HEK293 (cell line): ENCODE results near the gene EGR2.

Experiments
- BCL11A ChIP-seq: fragments of 450-650 bp; formaldehyde crosslinking; IDR thresholded peaks from 2 replicates; pipeline ENCODE4 v1.5.1; 2016; ENCODE audit warnings: low read depth, missing biosample characterization, missing genetic modification characterization
- GLIS2 ChIP-seq: fragments of 450-650 bp; formaldehyde crosslinking; IDR thresholded peaks from 2 replicates; pipeline ENCODE4 v1.5.1; 2016; ENCODE audit warnings: missing biosample characterization, missing genetic modification characterization
- SP2 ChIP-seq: fragments of 450-650 bp; formaldehyde crosslinking; IDR thresholded peaks from 2 replicates; pipeline ENCODE4 v1.5.1; 2016; ENCODE audit warnings: missing biosample characterization, missing genetic modification characterization
- SP7 ChIP-seq: fragments of 450-650 bp; formaldehyde crosslinking; IDR thresholded peaks from 2 replicates; pipeline ENCODE4 v1.5.1; 2016; ENCODE audit warnings: missing biosample characterization, missing genetic modification characterization
- YY1 ChIP-seq: fragments of 450-650 bp; formaldehyde crosslinking; IDR thresholded peaks from 2 replicates; pipeline ENCODE4 v1.5.1; 2018; ENCODE audit warnings: missing biosample characterization, missing genetic modification characterization
- ZBTB17 ChIP-seq: fragments of 450-650 bp; formaldehyde crosslinking; IDR thresholded peaks from 2 replicates; pipeline ENCODE4 v1.5.1; 2016; ENCODE audit warnings: missing biosample characterization, missing genetic modification characterization
- ZBTB48 ChIP-seq: fragments of 450-650 bp; formaldehyde crosslinking; IDR thresholded peaks from 2 replicates; pipeline ENCODE4 v1.5.1; 2016; ENCODE audit warnings: missing biosample characterization, missing genetic modification characterization
- ZNF19 ChIP-seq: fragments of 450-650 bp; formaldehyde crosslinking; IDR thresholded peaks from 2 replicates; pipeline ENCODE4; 2016; ENCODE audit warnings: missing biosample characterization, missing genetic modification characterization, low read depth
- ZNF341 ChIP-seq: fragments of 450-650 bp; formaldehyde crosslinking; IDR thresholded peaks from 2 replicates; pipeline ENCODE4; 2016; ENCODE audit warnings: low read depth, missing biosample characterization, missing genetic modification characterization
- ZNF37A ChIP-seq: fragments of 450-650 bp; IDR thresholded peaks from 2 replicates; pipeline ENCODE4 v1.5.1; 2018; ENCODE audit warnings: missing biosample characterization, missing genetic modification characterization
- ZNF391 ChIP-seq: fragments of 450-650 bp; formaldehyde crosslinking; IDR thresholded peaks from 2 replicates; pipeline ENCODE4 v1.5.1; 2016; ENCODE audit warnings: low read depth, missing biosample characterization, missing genetic modification characterization, borderline replicate concordance
- ZNF394 ChIP-seq: fragments of 450-650 bp; formaldehyde crosslinking; IDR thresholded peaks from 2 replicates; pipeline ENCODE4 v1.5.1; 2016; ENCODE audit warnings: missing biosample characterization, missing genetic modification characterization, mild to moderate bottlenecking, moderate library complexity, borderline replicate concordance
- ZNF596 ChIP-seq: fragments of 450-650 bp; IDR thresholded peaks from 2 replicates; pipeline ENCODE4 v1.5.0; 2018; ENCODE audit warnings: missing biosample characterization, mild to moderate bottlenecking, missing genetic modification characterization, moderate library complexity
- ZNF701 ChIP-seq: fragments of 450-650 bp; formaldehyde crosslinking; IDR thresholded peaks from 2 replicates; pipeline ENCODE4 v1.5.1; 2016; ENCODE audit warnings: missing biosample characterization, missing genetic modification characterization
- ZNF76 ChIP-seq: fragments of 450-650 bp; formaldehyde crosslinking; IDR thresholded peaks from 2 replicates; pipeline ENCODE4; 2016; ENCODE audit warnings: low read depth, missing biosample characterization, missing genetic modification characterization, borderline replicate concordance
- ZSCAN30 ChIP-seq: fragments of 450-650 bp; IDR thresholded peaks from 2 replicates; pipeline ENCODE4 v1.5.1; 2018; ENCODE audit warnings: missing biosample characterization, mild to moderate bottlenecking, missing genetic modification characterization, moderate library complexity
- TF ChIP-seq, protein P1 (sequence below): fragments of 450-650 bp; formaldehyde crosslinking; IDR thresholded peaks from 2 replicates; pipeline ENCODE4 v1.5.1; 2016; ENCODE audit warnings: missing biosample characterization, missing genetic modification characterization
- TF ChIP-seq, protein P2 (sequence below): fragments of 450-650 bp; formaldehyde crosslinking; IDR thresholded peaks from 2 replicates; pipeline ENCODE4 v1.5.1; 2016; ENCODE audit warnings: missing biosample characterization, missing genetic modification characterization
- TF ChIP-seq, protein P3 (sequence below): sonication (generic); formaldehyde crosslinking; IDR thresholded peaks from 2 replicates; pipeline ENCODE4 v1.8.1; 2022; ENCODE audit warnings: mild to moderate bottlenecking, moderate library complexity, missing genetic modification reagents
- TF ChIP-seq, protein P4 (sequence below): fragments of 450-650 bp; formaldehyde crosslinking; IDR thresholded peaks from 2 replicates; pipeline ENCODE4 v1.5.1; 2017; ENCODE audit warnings: missing biosample characterization, missing genetic modification characterization
- TF ChIP-seq, protein P5 (sequence below): fragments of 450-650 bp; IDR thresholded peaks from 2 replicates; pipeline ENCODE4 v1.5.1; 2018; ENCODE audit warnings: missing biosample characterization, missing genetic modification characterization
- TF ChIP-seq, protein P6 (sequence below): fragments of 450-650 bp; formaldehyde crosslinking; IDR thresholded peaks from 2 replicates; pipeline ENCODE4 v1.5.1; 2016; ENCODE audit warnings: missing biosample characterization, missing genetic modification characterization
- TF ChIP-seq, protein P7 (sequence below): fragments of 450-650 bp; formaldehyde crosslinking; IDR thresholded peaks from 2 replicates; pipeline ENCODE4 v1.5.1; 2016; ENCODE audit warnings: missing biosample characterization, missing genetic modification characterization, borderline replicate concordance
- TF ChIP-seq, protein P8 (sequence below): fragments of 450-650 bp; formaldehyde crosslinking; IDR thresholded peaks from 2 replicates; pipeline ENCODE4 v1.5.1; 2017; ENCODE audit warnings: missing biosample characterization, missing genetic modification characterization

The EGR2 gene

DNA sequence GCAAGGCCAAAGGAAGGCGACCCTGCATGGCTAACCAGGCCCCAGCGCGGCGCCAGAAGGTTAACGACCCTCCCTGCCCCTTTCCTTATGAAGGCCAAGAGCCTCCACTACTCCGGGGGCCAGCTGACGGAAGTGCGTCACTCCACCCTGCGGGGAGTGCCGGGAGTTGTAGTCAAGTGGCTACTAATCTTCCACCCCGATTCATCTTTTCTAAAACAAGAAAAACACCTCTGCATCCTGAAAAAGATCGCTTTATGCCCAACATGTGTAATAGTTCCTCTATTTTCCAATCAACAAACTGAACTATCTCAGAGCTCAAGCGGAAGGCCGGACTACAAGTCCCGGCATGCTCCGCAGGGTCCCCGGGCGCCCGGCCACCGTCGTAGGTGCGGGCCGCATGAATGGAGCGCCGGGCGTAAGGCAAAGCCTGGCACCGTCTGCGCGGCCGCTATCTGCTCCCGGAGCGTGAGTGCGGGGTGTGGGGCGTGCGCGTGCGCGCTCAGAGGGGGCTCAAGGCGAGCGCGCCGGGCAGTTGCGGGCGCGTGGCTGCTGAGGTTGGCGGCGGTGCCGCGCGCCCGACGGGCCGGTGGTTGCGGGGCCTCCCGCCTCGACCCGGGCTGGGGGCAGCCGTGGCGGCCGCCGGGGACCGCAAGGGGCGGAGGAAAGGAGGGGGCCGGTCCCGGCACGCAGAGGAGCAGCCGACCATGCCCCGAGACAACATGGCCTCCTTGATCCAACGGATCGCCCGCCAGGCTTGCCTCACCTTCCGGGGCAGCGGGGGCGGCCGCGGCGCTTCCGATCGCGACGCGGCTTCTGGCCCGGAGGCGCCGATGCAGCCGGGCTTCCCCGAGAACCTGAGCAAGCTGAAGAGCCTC, 11.6 kb downstream of the EGR2 start, which contains the start of gene ADO (continued):
- TF ChIP-seq, protein P1, sequence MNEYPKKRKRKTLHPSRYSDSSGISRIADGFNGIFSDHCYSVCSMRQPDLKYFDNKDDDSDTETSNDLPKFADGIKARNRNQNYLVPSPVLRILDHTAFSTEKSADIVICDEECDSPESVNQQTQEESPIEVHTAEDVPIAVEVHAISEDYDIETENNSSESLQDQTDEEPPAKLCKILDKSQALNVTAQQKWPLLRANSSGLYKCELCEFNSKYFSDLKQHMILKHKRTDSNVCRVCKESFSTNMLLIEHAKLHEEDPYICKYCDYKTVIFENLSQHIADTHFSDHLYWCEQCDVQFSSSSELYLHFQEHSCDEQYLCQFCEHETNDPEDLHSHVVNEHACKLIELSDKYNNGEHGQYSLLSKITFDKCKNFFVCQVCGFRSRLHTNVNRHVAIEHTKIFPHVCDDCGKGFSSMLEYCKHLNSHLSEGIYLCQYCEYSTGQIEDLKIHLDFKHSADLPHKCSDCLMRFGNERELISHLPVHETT (tag by site-specific recombination), result peak; percentile 54; the same call in 1 of the 2 replicates
- peak; percentile 37; the same call in 1 of the 2 replicates for TF ChIP-seq ZBTB48 (tag by site-specific recombination)
- TF ChIP-seq, protein P2, sequence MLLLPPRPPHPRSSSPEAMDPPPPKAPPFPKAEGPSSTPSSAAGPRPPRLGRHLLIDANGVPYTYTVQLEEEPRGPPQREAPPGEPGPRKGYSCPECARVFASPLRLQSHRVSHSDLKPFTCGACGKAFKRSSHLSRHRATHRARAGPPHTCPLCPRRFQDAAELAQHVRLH (tag by site-specific recombination), result peak; percentile 45; the same call in 1 of the 2 replicates
- TF ChIP-seq ZSCAN30 (tag by site-specific recombination), result peak; percentile 75
- peak; percentile 21 for TF ChIP-seq YY1 (tag by site-specific recombination)
- TF ChIP-seq, protein P3, sequence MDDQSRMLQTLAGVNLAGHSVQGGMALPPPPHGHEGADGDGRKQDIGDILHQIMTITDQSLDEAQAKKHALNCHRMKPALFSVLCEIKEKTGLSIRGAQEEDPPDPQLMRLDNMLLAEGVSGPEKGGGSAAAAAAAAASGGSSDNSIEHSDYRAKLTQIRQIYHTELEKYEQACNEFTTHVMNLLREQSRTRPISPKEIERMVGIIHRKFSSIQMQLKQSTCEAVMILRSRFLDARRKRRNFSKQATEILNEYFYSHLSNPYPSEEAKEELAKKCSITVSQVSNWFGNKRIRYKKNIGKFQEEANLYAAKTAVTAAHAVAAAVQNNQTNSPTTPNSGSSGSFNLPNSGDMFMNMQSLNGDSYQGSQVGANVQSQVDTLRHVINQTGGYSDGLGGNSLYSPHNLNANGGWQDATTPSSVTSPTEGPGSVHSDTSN (CRISPR knock-in tag), result peak; percentile 78; the same call in 1 of the 2 replicates
- no peak for TF ChIP-seq ZNF701
- peak; percentile 32; the same call in 1 of the 2 replicates for TF ChIP-seq ZNF394 (tag by site-specific recombination)
- peak; percentile 62 for TF ChIP-seq SP2 (tag by site-specific recombination)
- peak; percentile 34; the same call in 1 of the 2 replicates for TF ChIP-seq ZNF596 (tag by site-specific recombination)
- peak; percentile 53; the same call in 1 of the 2 replicates for TF ChIP-seq GLIS2
- TF ChIP-seq ZNF19, result no peak
- TF ChIP-seq SP7, result peak; percentile 37; the same call in 1 of the 2 replicates
- TF ChIP-seq, protein P4, sequence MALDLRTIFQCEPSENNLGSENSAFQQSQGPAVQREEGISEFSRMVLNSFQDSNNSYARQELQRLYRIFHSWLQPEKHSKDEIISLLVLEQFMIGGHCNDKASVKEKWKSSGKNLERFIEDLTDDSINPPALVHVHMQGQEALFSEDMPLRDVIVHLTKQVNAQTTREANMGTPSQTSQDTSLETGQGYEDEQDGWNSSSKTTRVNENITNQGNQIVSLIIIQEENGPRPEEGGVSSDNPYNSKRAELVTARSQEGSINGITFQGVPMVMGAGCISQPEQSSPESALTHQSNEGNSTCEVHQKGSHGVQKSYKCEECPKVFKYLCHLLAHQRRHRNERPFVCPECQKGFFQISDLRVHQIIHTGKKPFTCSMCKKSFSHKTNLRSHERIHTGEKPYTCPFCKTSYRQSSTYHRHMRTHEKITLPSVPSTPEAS, result no peak
- peak; percentile 99 for TF ChIP-seq ZNF76
- TF ChIP-seq ZNF37A (tag by site-specific recombination), result no peak
- TF ChIP-seq, protein P5, sequence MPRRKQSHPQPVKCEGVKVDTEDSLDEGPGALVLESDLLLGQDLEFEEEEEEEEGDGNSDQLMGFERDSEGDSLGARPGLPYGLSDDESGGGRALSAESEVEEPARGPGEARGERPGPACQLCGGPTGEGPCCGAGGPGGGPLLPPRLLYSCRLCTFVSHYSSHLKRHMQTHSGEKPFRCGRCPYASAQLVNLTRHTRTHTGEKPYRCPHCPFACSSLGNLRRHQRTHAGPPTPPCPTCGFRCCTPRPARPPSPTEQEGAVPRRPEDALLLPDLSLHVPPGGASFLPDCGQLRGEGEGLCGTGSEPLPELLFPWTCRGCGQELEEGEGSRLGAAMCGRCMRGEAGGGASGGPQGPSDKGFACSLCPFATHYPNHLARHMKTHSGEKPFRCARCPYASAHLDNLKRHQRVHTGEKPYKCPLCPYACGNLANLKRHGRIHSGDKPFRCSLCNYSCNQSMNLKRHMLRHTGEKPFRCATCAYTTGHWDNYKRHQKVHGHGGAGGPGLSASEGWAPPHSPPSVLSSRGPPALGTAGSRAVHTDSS (tag by site-specific recombination), result no peak
- peak; percentile 64 for TF ChIP-seq ZNF341
- TF ChIP-seq ZNF391 (tag by site-specific recombination), result 0 out of 2 replicates have a peak, but pooled peaks have one; percentile 21
- TF ChIP-seq, protein P6, sequence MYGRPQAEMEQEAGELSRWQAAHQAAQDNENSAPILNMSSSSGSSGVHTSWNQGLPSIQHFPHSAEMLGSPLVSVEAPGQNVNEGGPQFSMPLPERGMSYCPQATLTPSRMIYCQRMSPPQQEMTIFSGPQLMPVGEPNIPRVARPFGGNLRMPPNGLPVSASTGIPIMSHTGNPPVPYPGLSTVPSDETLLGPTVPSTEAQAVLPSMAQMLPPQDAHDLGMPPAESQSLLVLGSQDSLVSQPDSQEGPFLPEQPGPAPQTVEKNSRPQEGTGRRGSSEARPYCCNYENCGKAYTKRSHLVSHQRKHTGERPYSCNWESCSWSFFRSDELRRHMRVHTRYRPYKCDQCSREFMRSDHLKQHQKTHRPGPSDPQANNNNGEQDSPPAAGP (tag by site-specific recombination), result peak; percentile 64; the same call in 1 of the 2 replicates
- no peak for TF ChIP-seq BCL11A (tag by site-specific recombination)
- TF ChIP-seq ZBTB17, result peak; percentile 87
- TF ChIP-seq, protein P7, sequence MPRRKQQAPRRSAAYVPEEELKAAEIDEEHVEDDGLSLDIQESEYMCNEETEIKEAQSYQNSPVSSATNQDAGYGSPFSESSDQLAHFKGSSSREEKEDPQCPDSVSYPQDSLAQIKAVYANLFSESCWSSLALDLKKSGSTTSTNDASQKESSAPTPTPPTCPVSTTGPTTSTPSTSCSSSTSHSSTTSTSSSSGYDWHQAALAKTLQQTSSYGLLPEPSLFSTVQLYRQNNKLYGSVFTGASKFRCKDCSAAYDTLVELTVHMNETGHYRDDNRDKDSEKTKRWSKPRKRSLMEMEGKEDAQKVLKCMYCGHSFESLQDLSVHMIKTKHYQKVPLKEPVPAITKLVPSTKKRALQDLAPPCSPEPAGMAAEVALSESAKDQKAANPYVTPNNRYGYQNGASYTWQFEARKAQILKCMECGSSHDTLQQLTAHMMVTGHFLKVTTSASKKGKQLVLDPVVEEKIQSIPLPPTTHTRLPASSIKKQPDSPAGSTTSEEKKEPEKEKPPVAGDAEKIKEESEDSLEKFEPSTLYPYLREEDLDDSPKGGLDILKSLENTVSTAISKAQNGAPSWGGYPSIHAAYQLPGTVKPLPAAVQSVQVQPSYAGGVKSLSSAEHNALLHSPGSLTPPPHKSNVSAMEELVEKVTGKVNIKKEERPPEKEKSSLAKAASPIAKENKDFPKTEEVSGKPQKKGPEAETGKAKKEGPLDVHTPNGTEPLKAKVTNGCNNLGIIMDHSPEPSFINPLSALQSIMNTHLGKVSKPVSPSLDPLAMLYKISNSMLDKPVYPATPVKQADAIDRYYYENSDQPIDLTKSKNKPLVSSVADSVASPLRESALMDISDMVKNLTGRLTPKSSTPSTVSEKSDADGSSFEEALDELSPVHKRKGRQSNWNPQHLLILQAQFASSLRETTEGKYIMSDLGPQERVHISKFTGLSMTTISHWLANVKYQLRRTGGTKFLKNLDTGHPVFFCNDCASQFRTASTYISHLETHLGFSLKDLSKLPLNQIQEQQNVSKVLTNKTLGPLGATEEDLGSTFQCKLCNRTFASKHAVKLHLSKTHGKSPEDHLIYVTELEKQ, result no peak
- TF ChIP-seq, protein P8, sequence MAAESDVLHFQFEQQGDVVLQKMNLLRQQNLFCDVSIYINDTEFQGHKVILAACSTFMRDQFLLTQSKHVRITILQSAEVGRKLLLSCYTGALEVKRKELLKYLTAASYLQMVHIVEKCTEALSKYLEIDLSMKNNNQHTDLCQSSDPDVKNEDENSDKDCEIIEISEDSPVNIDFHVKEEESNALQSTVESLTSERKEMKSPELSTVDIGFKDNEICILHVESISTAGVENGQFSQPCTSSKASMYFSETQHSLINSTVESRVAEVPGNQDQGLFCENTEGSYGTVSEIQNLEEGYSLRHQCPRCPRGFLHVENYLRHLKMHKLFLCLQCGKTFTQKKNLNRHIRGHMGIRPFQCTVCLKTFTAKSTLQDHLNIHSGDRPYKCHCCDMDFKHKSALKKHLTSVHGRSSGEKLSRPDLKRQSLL (tag by site-specific recombination), result peak; percentile 22; the same call in 1 of the 2 replicates
